ENCODE results near the gene KCNK17.

The KCNK17 gene

DNA sequence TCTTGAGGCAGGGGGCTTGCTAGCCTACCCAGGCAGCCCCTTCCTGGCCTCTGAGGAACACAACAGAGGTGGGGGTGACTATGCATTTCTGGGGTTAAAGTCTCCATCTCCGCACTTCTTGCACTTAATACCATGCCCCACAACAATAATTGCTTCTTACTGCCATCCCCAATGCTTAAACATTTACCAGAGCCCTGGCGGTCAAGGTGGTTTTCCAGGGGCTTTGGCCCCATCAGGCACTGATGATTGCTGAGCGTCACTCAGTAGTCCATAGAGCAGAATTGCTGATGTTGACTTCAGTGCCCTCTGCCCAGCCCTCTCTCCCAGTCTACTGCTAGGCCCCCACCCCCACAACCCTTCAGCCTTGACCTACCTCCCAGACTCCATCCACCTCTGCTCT is 52.5 kb downstream of the KCNK17 start:
- TF ChIP-seq CTCF (conservative IDR thresholded peaks at IDR 0.05; ENCODE audit: low read length), result no peak

DNA sequence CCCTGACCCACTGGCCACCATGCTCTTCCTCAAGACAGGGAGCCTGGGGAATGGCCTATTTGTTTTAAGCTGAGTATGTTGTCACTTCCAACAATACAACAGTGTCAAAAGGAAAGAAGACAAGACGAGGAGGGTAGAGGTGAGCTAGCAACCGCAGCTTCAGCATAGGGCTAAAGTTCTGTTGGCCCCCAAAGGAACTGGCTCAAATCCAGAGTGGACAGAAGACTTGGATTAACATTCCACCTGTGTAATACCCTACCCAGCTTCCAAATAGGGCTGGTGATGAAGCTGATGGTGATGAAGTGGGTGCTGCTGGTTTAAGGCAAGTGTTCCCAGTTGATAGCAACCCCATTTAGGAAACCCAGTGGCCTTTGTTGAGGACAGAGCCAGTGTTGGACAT is 53.3 kb downstream of the KCNK17 start:
- no peak for DNase-seq (ENCODE audit: low read depth)
- H3K4me3 ChIP-seq (ENCODE audit: low read length), result no peak overlapping the region
- no peak for TF ChIP-seq CTCF (conservative IDR thresholded peaks at IDR 0.05; ENCODE audit: low read length)

More for the DNA sequence above, 52.5 kb downstream of the KCNK17 start:
- no peak for DNase-seq (ENCODE audit: low read depth)
- no peak overlapping the region for H3K4me3 ChIP-seq (ENCODE audit: low read length)

GRCh38 chr6:39260456-39260855 is 53.8 kb downstream of the KCNK17 start:
- no peak overlapping the region for H3K4me3 ChIP-seq (ENCODE audit: low read length)
- no peak for TF ChIP-seq CTCF (conservative IDR thresholded peaks at IDR 0.05; ENCODE audit: low read length)
- DNase-seq (ENCODE audit: low read depth), result no peak

DNA sequence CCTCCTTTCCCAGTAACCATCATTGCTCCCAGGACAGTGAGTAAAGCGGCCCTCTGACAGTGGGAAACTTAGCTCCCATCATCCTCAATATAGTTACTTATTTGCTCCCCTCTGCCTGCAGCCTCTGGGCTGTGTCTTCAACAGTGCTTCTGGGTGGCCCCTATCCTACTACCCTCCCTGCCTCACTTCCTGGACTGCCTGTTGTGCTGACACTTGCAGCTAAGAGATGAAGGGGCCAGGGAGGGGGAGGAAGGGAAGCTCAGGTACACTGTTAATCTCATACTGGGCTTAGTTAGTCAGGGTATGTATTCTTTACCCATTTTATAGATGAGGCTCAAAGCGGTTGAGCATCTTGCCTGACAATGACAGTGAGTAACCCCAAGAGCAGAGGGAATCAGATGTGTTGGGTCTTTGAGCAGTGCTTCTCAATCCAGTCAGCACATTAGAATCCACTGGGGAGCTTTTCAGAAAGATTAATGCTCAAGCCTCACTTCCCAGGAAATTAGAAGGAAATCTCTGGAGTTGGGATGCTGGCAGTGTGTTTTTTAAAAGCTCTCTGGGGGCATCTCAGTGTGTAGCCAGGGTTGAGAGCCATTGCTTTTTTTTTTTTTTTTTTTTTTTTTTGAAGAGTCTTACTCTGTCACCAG is 57.8 kb downstream of the KCNK17 start:
- TF ChIP-seq CTCF (conservative IDR thresholded peaks at IDR 0.05; ENCODE audit: low read length), result no peak
- no peak for DNase-seq (ENCODE audit: low read depth)

GRCh38 chr6:39254999-39255535 is 59.2 kb downstream of the KCNK17 start:
- no peak for DNase-seq (ENCODE audit: low read depth)
- H3K4me3 ChIP-seq (ENCODE audit: low read length), result no peak overlapping the region
- no peak for TF ChIP-seq CTCF (conservative IDR thresholded peaks at IDR 0.05; ENCODE audit: low read length)

More for the DNA sequence above, 57.8 kb downstream of the KCNK17 start:
- H3K4me3 ChIP-seq (ENCODE audit: low read length), result no peak overlapping the region

DNA sequence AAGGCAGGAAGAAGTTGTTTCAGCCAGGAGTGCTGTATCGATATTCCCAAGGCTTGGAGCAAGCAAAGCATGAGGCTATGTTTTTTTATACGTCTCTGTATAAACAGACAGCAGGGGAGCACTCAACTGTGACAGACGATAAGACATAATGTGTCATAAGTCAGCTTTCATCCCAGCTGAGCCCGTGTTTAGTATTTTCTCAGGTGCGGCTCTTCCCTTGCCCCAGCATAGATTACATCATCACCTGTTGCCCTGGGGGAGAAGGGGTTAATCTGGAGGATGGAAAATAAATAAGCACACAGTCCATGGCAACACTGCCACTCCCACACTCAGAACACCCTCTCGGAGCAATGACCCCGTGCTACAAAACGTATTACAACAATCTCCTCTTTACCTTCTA is 62.8 kb downstream of the KCNK17 start:
- no peak for DNase-seq (ENCODE audit: low read depth)
- no peak for TF ChIP-seq CTCF (conservative IDR thresholded peaks at IDR 0.05; ENCODE audit: low read length)

DNA sequence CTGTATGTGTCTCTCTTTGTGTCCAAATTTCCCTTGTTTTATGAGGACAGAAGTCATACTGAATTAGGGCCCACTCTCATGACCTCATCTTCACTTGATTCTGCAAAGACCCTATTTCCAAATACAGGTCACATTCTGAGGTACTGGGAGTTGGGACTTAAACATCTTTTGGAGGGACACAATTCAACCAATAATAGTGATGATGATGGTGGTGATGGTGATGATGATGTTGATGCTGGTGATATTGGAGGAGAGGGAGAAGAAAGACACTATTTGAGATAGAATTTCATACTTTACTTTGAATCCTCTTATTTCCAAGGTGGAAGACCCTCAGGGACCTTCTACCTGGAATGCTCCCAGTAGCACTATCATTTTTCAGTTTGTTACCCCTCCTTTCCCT is 63.7 kb downstream of the KCNK17 start:
- no peak for DNase-seq (ENCODE audit: low read depth)
- no peak overlapping the region for H3K4me3 ChIP-seq (ENCODE audit: low read length)
- TF ChIP-seq CTCF (conservative IDR thresholded peaks at IDR 0.05; ENCODE audit: low read length), result no peak

More for the DNA sequence above, 62.8 kb downstream of the KCNK17 start:
- H3K4me3 ChIP-seq (ENCODE audit: low read length), result no peak overlapping the region

Measured in AG10803 (cell line).